Endothelial cell of umbilical vein (primary cell): ENCODE data around the gene DIAPH3. TPM values are rescaled to one million over a fixed set of nuclear protein-coding genes. Genes with fewer than 3 reads are reported as not detected.

Source experiments
- BruUV-seq: library from RNA; stranded (reverse); fragments of 400-500 nt; replicated peaks from 2 replicates; lab custom pipeline; 2021; lab: Mats Ljungman, UMichigan
- CTCF ChIA-PET: fragments of 300-600, 350-600 bp; sonication (Branson Sonifier 250); formaldehyde crosslinking; loops from one replicate; lab custom pipeline; 2021; ENCODE audit warnings: antibody characterized with exemption, inconsistent platforms; lab: Charles Lee
- POLR2A ChIA-PET: fragments of 300-600, 350-600 bp; sonication (Branson Sonifier 250); formaldehyde crosslinking; loops from one replicate; lab custom pipeline; 2021; ENCODE audit warnings: antibody characterized with exemption, inconsistent platforms; lab: Charles Lee
- DNase-seq: peaks from one replicate; pipeline ENCODE4 v3.0.0-alpha.2; 2011; ENCODE audit warnings: low read depth, low spot score
- FAIRE-seq: peaks from 2 replicates; lab custom pipeline; 2011; peaks lifted over from hg19 to GRCh38; lab: Jason Lieb, UNC
- H2AFZ ChIP-seq: 2 replicates; pipeline ENCODE4 v1.6.0; 2012; ENCODE audit warnings: low read depth, low read length, control low read depth, inconsistent platforms
- H3K27ac ChIP-seq: 2 replicates; pipeline ENCODE4 v1.5.1; 2011; ENCODE audit warnings: low read depth, mild to moderate bottlenecking, control low read depth, low read length, moderate library complexity; ENCODE audit not compliant: insufficient read depth
- H3K27me3 ChIP-seq, 2 experiments: 2 replicates each; pipeline versions ENCODE4 v1.6.0 to v1.6.1; 2011; ENCODE audit warnings: low read length in 2 of 2, mixed read lengths in 1 of 2; ENCODE audit not compliant: control insufficient read depth in 2 of 2, insufficient read depth in 2 of 2
- H3K36me3 ChIP-seq, 2 experiments: 2 replicates in 1 of 2; 3 replicates in 1 of 2; pipeline ENCODE4 v1.5.1; 2011; ENCODE audit warnings: low read length in 2 of 2, mild to moderate bottlenecking in 1 of 2, moderate library complexity in 1 of 2; ENCODE audit not compliant: control insufficient read depth in 2 of 2, insufficient read depth in 2 of 2; ENCODE audit errors: extremely low read depth in 1 of 2
- H3K4me1 ChIP-seq: 3 replicates; pipeline ENCODE4 v1.5.1; 2011; ENCODE audit warnings: mild to moderate bottlenecking, low read length; ENCODE audit not compliant: control insufficient read depth, insufficient read depth; ENCODE audit errors: extremely low read depth
- H3K4me2 ChIP-seq: 2 replicates; pipeline ENCODE4 v1.6.1; 2011; ENCODE audit warnings: low read length, control low read depth, mixed read lengths; ENCODE audit not compliant: insufficient read depth
- H3K4me3 ChIP-seq, 3 experiments: fragments of 200-600 bp in 1 of 3; sonication (generic), shearing (Covaris generic) in 1 of 3; replicated peaks in 1 of 3; 2 replicates each; pipeline ENCODE4 v1.5.1; 2011 to 2016; ENCODE audit warnings: control low read depth in 3 of 3, low read length in 3 of 3, mild to moderate bottlenecking in 2 of 3, inconsistent platforms in 1 of 3, low read depth in 1 of 3, moderate library complexity in 1 of 3; ENCODE audit not compliant: insufficient read depth in 1 of 3
- H3K79me2 ChIP-seq: 2 replicates; pipeline ENCODE4 v1.6.0; 2012; ENCODE audit warnings: low read length, inconsistent platforms; ENCODE audit not compliant: control insufficient read depth, insufficient read depth
- H3K9ac ChIP-seq: replicated peaks from 2 replicates; pipeline ENCODE3; 2011; ENCODE audit warnings: low read length, control low read depth; ENCODE audit not compliant: insufficient read depth; ENCODE audit errors: extremely low read depth
- H3K9me1 ChIP-seq: replicated peaks from 3 replicates; pipeline ENCODE4 v1.6.0; 2011; ENCODE audit warnings: mild to moderate bottlenecking, low read length; ENCODE audit not compliant: control insufficient read depth, insufficient read depth; ENCODE audit errors: extremely low read depth
- H3K9me3 ChIP-seq: replicated peaks from 2 replicates; pipeline ENCODE4 v1.5.1; 2012; ENCODE audit warnings: low read length, inconsistent platforms; ENCODE audit not compliant: control insufficient read depth, insufficient read depth
- H4K20me1 ChIP-seq: replicated peaks from 2 replicates; pipeline ENCODE3; 2011; ENCODE audit warnings: mild to moderate bottlenecking, low read length; ENCODE audit not compliant: control insufficient read depth, insufficient read depth; ENCODE audit errors: extremely low read depth
- EZH2 ChIP-seq: IDR thresholded peaks from 2 replicates; pipeline ENCODE4 v1.6.1; 2012; ENCODE audit warnings: borderline replicate concordance, low read depth, mild to moderate bottlenecking, moderate library complexity, low read length, inconsistent platforms; ENCODE audit not compliant: severe bottlenecking
- FOS ChIP-seq: IDR thresholded peaks from 2 replicates; pipeline ENCODE4 v1.6.1; 2011; ENCODE audit warnings: mild to moderate bottlenecking, low read length, moderate library complexity, borderline replicate concordance; ENCODE audit not compliant: insufficient read depth
- GATA2 ChIP-seq: IDR thresholded peaks from 2 replicates; pipeline ENCODE4 v1.7.0; 2011; ENCODE audit warnings: low read depth, mild to moderate bottlenecking, moderate library complexity, mixed read lengths, low read length; ENCODE audit not compliant: insufficient read length, insufficient read depth
- JUN ChIP-seq: IDR thresholded peaks from 2 replicates; pipeline ENCODE4 v1.6.1; 2011; ENCODE audit warnings: borderline replicate concordance, low read depth; ENCODE audit not compliant: insufficient read length, insufficient read depth
- MYC ChIP-seq: IDR thresholded peaks from one replicate; pipeline ENCODE4 v1.6.1; 2011; ENCODE audit warnings: mild to moderate bottlenecking, low read depth, low read length
- POLR2A ChIP-seq: IDR thresholded peaks from 2 replicates; pipeline ENCODE4 v1.6.1; 2012; ENCODE audit warnings: low read depth, mild to moderate bottlenecking, control low read depth, low read length
- POLR2AphosphoS5 ChIP-seq: IDR thresholded peaks from 2 replicates; pipeline ENCODE4 v1.6.1; 2012; ENCODE audit warnings: low read depth, mild to moderate bottlenecking, control low read depth, low read length, moderate library complexity; ENCODE audit not compliant: insufficient read depth
- dilution Hi-C: fragments of 300-500 bp; cut with MboI; formaldehyde crosslinking; loops from one replicate; pipeline ENCODE4 v1.15.0; 2019; ENCODE audit warnings: low sequenced_read_pairs; ENCODE audit not compliant: extremely low pct_ligation_motif_present
- intact Hi-C: fragments of 100-400 bp; cut with micrococcal nuclease; formaldehyde crosslinking; loops from one replicate; pipeline ENCODE4 v1.10.0; 2022
- polyA plus RNA-seq, 4 experiments: library from polyadenylated mRNA; depleted of rRNA in 3 of 4; stranded (reverse) in 3 of 4; unstranded in 1 of 4; fragments of >200 nt; gene quantifications; 2 replicates each; pipeline versions ENCODE4 v1.2.1 to v1.2.3, GENCODE V29; 2011 to 2012; ENCODE audit warnings: missing spikeins in 1 of 4
- total RNA-seq: library from RNA; stranded (reverse); gene quantifications from 2 replicates; pipeline ENCODE4 v1.2.3, GENCODE V29; 2021
- TF ChIP-seq, protein P1 (sequence below): IDR thresholded peaks from 2 replicates; pipeline ENCODE4 v1.6.1; 2011; ENCODE audit not compliant: insufficient read depth, insufficient read length
- TF ChIP-seq, protein P2 (sequence below), 2 donors: IDR thresholded peaks; 1 replicate in 1 of 2; 2 replicates in 1 of 2; pipeline ENCODE4 v1.5.1; 2011; ENCODE audit warnings: low read length in 2 of 2, mild to moderate bottlenecking in 2 of 2, moderate library complexity in 2 of 2, control low read depth in 1 of 2, inconsistent platforms in 1 of 2, low read depth in 1 of 2; ENCODE audit not compliant: insufficient read depth in 1 of 2; ENCODE audit errors: extremely low read depth in 1 of 2

DIAPH3 gene
- total and polyA plus RNA-seq, 2 donors (not counting 3 experiments of a cell fraction or from before 2014, with no cell fraction given): 9.9 to 44.0 TPM

DNA sequence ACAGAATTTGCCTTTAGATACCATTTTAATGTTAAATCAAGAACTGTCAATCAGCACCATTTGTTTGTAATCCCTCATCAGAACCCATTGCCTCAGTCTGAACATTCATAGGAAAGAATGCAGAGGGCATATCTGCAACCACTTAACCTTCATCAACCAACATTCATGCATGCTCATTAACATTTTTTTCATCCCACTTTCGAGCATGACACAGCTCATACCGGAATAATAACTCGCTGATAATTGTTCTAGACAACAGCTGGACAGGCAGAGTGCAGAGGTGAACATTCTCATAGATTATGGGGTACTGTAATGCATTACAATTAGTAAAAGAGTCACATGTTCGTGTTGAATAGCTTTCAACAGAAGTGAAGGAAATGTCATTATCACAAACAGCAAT is 216.8 kb downstream of the DIAPH3 start:
- dilution Hi-C loops: no loop called here
- no peak overlapping the region for H2AFZ ChIP-seq

More for the DNA sequence above, 216.8 kb downstream of the DIAPH3 start:
- no peak overlapping the region for H3K4me3 ChIP-seq
- TF ChIP-seq GATA2 (no peak), POLR2AphosphoS5 (no peak), MYC (no peak), EZH2 (no peak), FOS (no peak), JUN (no peak), POLR2A (no peak)
- TF ChIP-seq, protein P1, sequence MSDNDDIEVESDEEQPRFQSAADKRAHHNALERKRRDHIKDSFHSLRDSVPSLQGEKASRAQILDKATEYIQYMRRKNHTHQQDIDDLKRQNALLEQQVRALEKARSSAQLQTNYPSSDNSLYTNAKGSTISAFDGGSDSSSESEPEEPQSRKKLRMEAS: no peak
- TF ChIP-seq, protein P2, sequence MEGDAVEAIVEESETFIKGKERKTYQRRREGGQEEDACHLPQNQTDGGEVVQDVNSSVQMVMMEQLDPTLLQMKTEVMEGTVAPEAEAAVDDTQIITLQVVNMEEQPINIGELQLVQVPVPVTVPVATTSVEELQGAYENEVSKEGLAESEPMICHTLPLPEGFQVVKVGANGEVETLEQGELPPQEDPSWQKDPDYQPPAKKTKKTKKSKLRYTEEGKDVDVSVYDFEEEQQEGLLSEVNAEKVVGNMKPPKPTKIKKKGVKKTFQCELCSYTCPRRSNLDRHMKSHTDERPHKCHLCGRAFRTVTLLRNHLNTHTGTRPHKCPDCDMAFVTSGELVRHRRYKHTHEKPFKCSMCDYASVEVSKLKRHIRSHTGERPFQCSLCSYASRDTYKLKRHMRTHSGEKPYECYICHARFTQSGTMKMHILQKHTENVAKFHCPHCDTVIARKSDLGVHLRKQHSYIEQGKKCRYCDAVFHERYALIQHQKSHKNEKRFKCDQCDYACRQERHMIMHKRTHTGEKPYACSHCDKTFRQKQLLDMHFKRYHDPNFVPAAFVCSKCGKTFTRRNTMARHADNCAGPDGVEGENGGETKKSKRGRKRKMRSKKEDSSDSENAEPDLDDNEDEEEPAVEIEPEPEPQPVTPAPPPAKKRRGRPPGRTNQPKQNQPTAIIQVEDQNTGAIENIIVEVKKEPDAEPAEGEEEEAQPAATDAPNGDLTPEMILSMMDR (IDR thresholded peaks at IDR 0.05; ENCODE audit: extremely low read depth in 1 of 2, insufficient read depth in 1 of 2, low read depth in 1 of 2, low read length in 2 of 2): no peak
- DNase-seq (peak; percentile 24), FAIRE-seq (no peak)
- CTCF ChIA-PET: no interaction called here
- no peak overlapping the region for H3K27ac ChIP-seq
- H3K9me1 ChIP-seq: no peaks in the 10 kb centered on the region
- no peaks in the 10 kb centered on the region for H3K4me1 ChIP-seq
- POLR2A ChIA-PET: no interaction called here
- H3K79me2 ChIP-seq: no peaks in the 10 kb centered on the region
- H3K27me3 ChIP-seq: no peaks in the 10 kb centered on the region
- H3K9ac ChIP-seq: no peak overlapping the region
- H3K36me3 ChIP-seq: no peaks in the 10 kb centered on the region
- BruUV-seq: no TSS peak
- no peaks in the 10 kb centered on the region for H4K20me1 ChIP-seq
- no peaks in the 10 kb centered on the region for H3K9me3 ChIP-seq
- H3K4me2 ChIP-seq: peak overlapping the region; percentile 11
- intact Hi-C loops: no loop called here
